H1 (cell line): Measurements from ENCODE around the gene SIT1. TPM values are rescaled to one million over a fixed set of nuclear protein-coding genes. Genes with fewer than 3 reads are reported as not detected.

Experiments used
- CTCF ChIA-PET: fragments of 300-600 bp; sonication (Branson Sonifier 250); formaldehyde crosslinking; loops from one replicate; lab custom pipeline; 2021; ENCODE audit not compliant: partially characterized antibody; lab: Charles Lee
- POLR2A ChIA-PET: fragments of 300-600 bp; sonication (Branson Sonifier 250); formaldehyde crosslinking; loops from one replicate; lab custom pipeline; 2021; ENCODE audit warnings: inconsistent platforms; ENCODE audit not compliant: partially characterized antibody; lab: Charles Lee
- DNase-seq, 2 experiments: peaks; one replicate each; pipeline versions ENCODE4 v3.0.0 to v3.0.0-alpha.2; 2010 to 2022; ENCODE audit warnings: low spot score in 2 of 2, low read depth in 1 of 2, mixed read lengths in 1 of 2
- FAIRE-seq: peaks from 2 replicates; lab custom pipeline; 2011; peaks lifted over from hg19 to GRCh38; lab: Jason Lieb, UNC
- H2AFZ ChIP-seq: 2 replicates; pipeline ENCODE4 v1.8.1; 2012; ENCODE audit warnings: low read length, inconsistent platforms
- H2AK5ac ChIP-seq: 2 replicates; pipeline ENCODE4 v1.6.1; 2013; ENCODE audit warnings: low read depth, low read length
- H2BK120ac ChIP-seq: replicated peaks from 2 replicates; pipeline ENCODE3; 2013; ENCODE audit warnings: low read depth, low read length, inconsistent platforms
- H2BK12ac ChIP-seq: 2 replicates; pipeline ENCODE4 v1.6.1; 2013; ENCODE audit warnings: low read depth, low read length
- H2BK15ac ChIP-seq: 2 replicates; pipeline ENCODE4 v1.6.1; 2013; ENCODE audit warnings: low read length
- H2BK20ac ChIP-seq: 2 replicates; pipeline ENCODE4 v1.6.1; 2013; ENCODE audit warnings: low read length
- H2BK5ac ChIP-seq: 2 replicates; pipeline ENCODE4 v1.6.1; 2013; ENCODE audit warnings: low read depth, low read length
- H3K14ac ChIP-seq: 2 replicates; pipeline ENCODE4 v1.6.1; 2013; ENCODE audit warnings: inconsistent platforms; ENCODE audit not compliant: insufficient read length
- H3K18ac ChIP-seq: 2 replicates; pipeline ENCODE4 v1.6.1; 2013; ENCODE audit warnings: low read length; ENCODE audit errors: extremely low read depth
- H3K23ac ChIP-seq: 2 replicates; pipeline ENCODE4 v1.6.1; 2013; ENCODE audit warnings: inconsistent platforms; ENCODE audit not compliant: insufficient read length
- H3K23me2 ChIP-seq: 2 replicates; pipeline ENCODE4 v1.6.1; 2013; ENCODE audit warnings: low read depth, low read length
- H3K27ac ChIP-seq: 2 replicates; pipeline ENCODE4 v1.6.1; 2011; ENCODE audit warnings: low read depth, low read length, inconsistent platforms
- H3K27me3 ChIP-seq, 4 experiments: replicated peaks in 1 of 4; 1 replicate in 1 of 4; 2 replicates in 3 of 4; pipeline versions ENCODE4 v1.6.1 to v1.8.1; 2011 to 2013; ENCODE audit warnings: low read length in 3 of 4, mild to moderate bottlenecking in 3 of 4, inconsistent platforms in 2 of 4, mixed read lengths in 2 of 4, moderate library complexity in 1 of 4; ENCODE audit not compliant: control insufficient read depth in 3 of 4, insufficient read depth in 3 of 4; ENCODE audit errors: extremely low read depth in 1 of 4
- H3K36me3 ChIP-seq, 4 experiments: 2 replicates each; pipeline versions ENCODE4 v1.6.1 to v1.8.1; 2011 to 2013; ENCODE audit warnings: mild to moderate bottlenecking in 4 of 4, low read length in 3 of 4, moderate library complexity in 2 of 4, control low read depth in 1 of 4, inconsistent platforms in 1 of 4; ENCODE audit not compliant: insufficient read depth in 4 of 4, control insufficient read depth in 2 of 4
- H3K4ac ChIP-seq: replicated peaks from 2 replicates; pipeline ENCODE3; 2013; ENCODE audit warnings: low read length, low read depth, mixed read lengths, inconsistent platforms; ENCODE audit not compliant: insufficient read length
- H3K4me1 ChIP-seq, 4 experiments: replicated peaks in 1 of 4; 1 replicate in 1 of 4; 2 replicates in 3 of 4; pipeline versions ENCODE4 v1.6.1 to v1.8.1; 2011 to 2013; ENCODE audit warnings: low read length in 3 of 4, inconsistent platforms in 2 of 4, mixed read lengths in 1 of 4; ENCODE audit not compliant: insufficient read depth in 4 of 4, control insufficient read depth in 3 of 4
- H3K4me2 ChIP-seq, 2 experiments: 2 replicates each; pipeline versions ENCODE4 v1.6.1 to v1.8.1; 2011 to 2013; ENCODE audit warnings: low read depth in 2 of 2, low read length in 2 of 2, control low read depth in 1 of 2, inconsistent platforms in 1 of 2, mild to moderate bottlenecking in 1 of 2; ENCODE audit not compliant: insufficient read depth in 1 of 2
- H3K4me3 ChIP-seq, 4 experiments: fragments of 200-600, 300-600 bp in 1 of 4; sonication (generic), shearing (Covaris generic), sonication (Bioruptor Twin) in 1 of 4; 2 replicates each; pipeline versions ENCODE4 v1.5.1 to v1.8.1; 2011 to 2016; ENCODE audit warnings: low read length in 4 of 4, low read depth in 3 of 4, control low read depth in 2 of 4, inconsistent platforms in 2 of 4, mild to moderate bottlenecking in 2 of 4, mixed read lengths in 1 of 4, moderate library complexity in 1 of 4; ENCODE audit not compliant: insufficient read depth in 2 of 4; ENCODE audit errors: extremely low read depth in 1 of 4
- H3K56ac ChIP-seq: replicated peaks from 2 replicates; pipeline ENCODE3; 2013; ENCODE audit warnings: low read depth, mild to moderate bottlenecking, mixed read lengths, low read length, inconsistent platforms; ENCODE audit not compliant: insufficient read length
- H3K79me1 ChIP-seq: 2 replicates; pipeline ENCODE4 v1.6.1; 2013; ENCODE audit warnings: low read depth, low read length, control low read depth
- H3K79me2 ChIP-seq, 2 experiments: 2 replicates each; pipeline versions ENCODE4 v1.6.1 to v1.8.1; 2012 to 2013; ENCODE audit warnings: low read length in 2 of 2, mild to moderate bottlenecking in 2 of 2, inconsistent platforms in 1 of 2; ENCODE audit not compliant: insufficient read depth in 2 of 2, control insufficient read depth in 1 of 2
- H3K9ac ChIP-seq, 4 experiments: replicated peaks in 1 of 4; 1 replicate in 1 of 4; 2 replicates in 3 of 4; pipeline versions ENCODE4 v1.6.1 to v1.8.1; 2011 to 2013; ENCODE audit warnings: low read depth in 3 of 4, low read length in 3 of 4, control low read depth in 2 of 4, mild to moderate bottlenecking in 2 of 4, moderate library complexity in 2 of 4, inconsistent platforms in 1 of 4; ENCODE audit errors: extremely low read depth in 1 of 4
- H3K9me3 ChIP-seq, 2 experiments: 2 replicates each; pipeline versions ENCODE4 v1.6.1 to v1.8.1; 2012 to 2013; ENCODE audit warnings: mild to moderate bottlenecking in 2 of 2, moderate library complexity in 2 of 2, control low read depth in 1 of 2, inconsistent platforms in 1 of 2, low read depth in 1 of 2, low read length in 1 of 2, mixed read lengths in 1 of 2; ENCODE audit not compliant: insufficient read depth in 2 of 2
- H4K20me1 ChIP-seq, 2 experiments: replicated peaks in 1 of 2; 2 replicates each; pipeline versions ENCODE3 to v1.8.1; 2011 to 2013; ENCODE audit warnings: inconsistent platforms in 2 of 2, low read length in 2 of 2, mild to moderate bottlenecking in 1 of 2; ENCODE audit not compliant: insufficient read depth in 2 of 2, control insufficient read depth in 1 of 2
- H4K5ac ChIP-seq: 2 replicates; pipeline ENCODE4 v1.6.1; 2013; ENCODE audit warnings: low read length, low read depth, mixed read lengths, inconsistent platforms; ENCODE audit not compliant: insufficient read length
- H4K8ac ChIP-seq: 2 replicates; pipeline ENCODE4 v1.8.0; 2013; ENCODE audit warnings: mild to moderate bottlenecking, moderate library complexity, low read length, inconsistent platforms; ENCODE audit not compliant: insufficient read depth; ENCODE audit errors: extremely low read depth
- H4K91ac ChIP-seq: replicated peaks from 2 replicates; pipeline ENCODE3; 2013; ENCODE audit warnings: low read length, mixed read lengths, inconsistent platforms; ENCODE audit not compliant: insufficient read length
- ATF2 ChIP-seq: IDR thresholded peaks from 2 replicates; pipeline ENCODE4 v1.6.1; 2012; ENCODE audit warnings: low read length, inconsistent platforms
- BACH1 ChIP-seq: IDR thresholded peaks from 2 replicates; pipeline ENCODE4 v1.6.1; 2012; ENCODE audit warnings: low read length, improper control_type of control experiment
- GTF2F1 ChIP-seq: IDR thresholded peaks from 2 replicates; pipeline ENCODE4 v1.6.1; 2012; ENCODE audit warnings: low read depth, low read length, improper control_type of control experiment, borderline replicate concordance
- KDM4A ChIP-seq: IDR thresholded peaks from one replicate; pipeline ENCODE4 v1.7.1; 2012; ENCODE audit warnings: low read depth, mild to moderate bottlenecking, moderate library complexity, low read length, inconsistent platforms; ENCODE audit not compliant: severe bottlenecking
- POLR2A ChIP-seq, 2 experiments: IDR thresholded peaks; 1 replicate in 1 of 2; 2 replicates in 1 of 2; pipeline ENCODE4 v1.6.1; 2011; ENCODE audit warnings: low read depth in 2 of 2, low read length in 2 of 2, mild to moderate bottlenecking in 2 of 2; ENCODE audit errors: control extremely low read depth in 1 of 2
- POU5F1 ChIP-seq: IDR thresholded peaks from 2 replicates; pipeline ENCODE4 v1.6.1; 2011; ENCODE audit warnings: low read depth, mild to moderate bottlenecking, low read length, moderate library complexity
- RXRA ChIP-seq: IDR thresholded peaks from 2 replicates; pipeline ENCODE4 v1.6.1; 2011; ENCODE audit warnings: low read depth, mild to moderate bottlenecking, low read length, moderate library complexity; ENCODE audit not compliant: insufficient read depth
- SIRT6 ChIP-seq: IDR thresholded peaks from one replicate; pipeline ENCODE4 v1.7.1; 2012; ENCODE audit warnings: low read length, inconsistent platforms
- SIX5 ChIP-seq: IDR thresholded peaks from 2 replicates; pipeline ENCODE4 v1.6.1; 2011; ENCODE audit warnings: mild to moderate bottlenecking, low read depth, low read length
- WGBS, 2 experiments: shearing (Covaris generic) in 1 of 2; methylation state at CpG; one replicate each; pipeline versions ENCODE4 v1.1.6 to v1.1.7; 2013 to 2015; ENCODE audit warnings: low lambda C conversion rate in 2 of 2, mixed read lengths in 2 of 2, inconsistent platforms in 1 of 2, low coverage in 1 of 2, missing lambda C conversion rate in 1 of 2; ENCODE audit not compliant: insufficient replicate concordance in 2 of 2, insufficient coverage in 1 of 2, insufficient read length in 1 of 2; ENCODE audit errors: extremely low coverage in 1 of 2, missing lambda C conversion rate in 1 of 2; 5-methylcytosine and 5-hydroxymethylcytosine counted together
- polyA plus RNA-seq, 7 experiments: library from polyadenylated mRNA; depleted of rRNA in 3 of 7; stranded (reverse) in 5 of 7; unstranded in 2 of 7; fragments of >200 nt in 5 of 7; fragments of 200-250 nt in 2 of 7; gene quantifications; 1 replicate in 5 of 7; 2 replicates in 1 of 7; 4 replicates in 1 of 7; pipeline versions ENCODE4 v1.2.1 to v1.2.3, GENCODE V29; 2011 to 2013; ENCODE audit warnings: missing spikeins in 2 of 7, mixed read lengths in 2 of 7
- total RNA-seq: library from RNA; stranded (reverse); fragmentation: NEBNext Ultra II Directional; extraction: Animal tissue kit (Norgen Biotek cat#: 25700); gene quantifications from 2 replicates; pipeline ENCODE4 v1.2.1, GENCODE V29; 2021

Gene SIT1
- total and polyA plus RNA-seq, 2 of the 8 experiments (the other 6 are each of a cell fraction or from before 2014, with no cell fraction given), result 8.2 to 12.8 TPM

- Histone ChIP-seq H4K5ac (no peak overlapping the region), H2AK5ac (no peak overlapping the region), H3K36me3 (peaks cover 14 to 44% (median 31%) of the 10 kb centered on the region in 4 experiments), H3K9ac (no peak overlapping the region), H3K4me2 (no peak overlapping the region), H2BK5ac (no peak overlapping the region), H3K79me1 (no peaks in the 10 kb centered on the region; the same call in 1 of the 2 replicates), H3K4me3 (no peak overlapping the region), H3K23ac (no peak overlapping the region), H2BK15ac (no peak overlapping the region), H3K14ac (no peak overlapping the region), H3K18ac (no peak overlapping the region), H3K4me1 (peaks cover 0 to 6% (median 2%) of the 10 kb centered on the region in 4 experiments; a peak in 3 of 7 replicates), H4K8ac (no peak overlapping the region), H2BK12ac (no peak overlapping the region), H3K27ac (no peak overlapping the region), H2BK20ac (no peak overlapping the region), H4K20me1 (peaks cover 7 to 8% of the 10 kb centered on the region in 2 experiments), H3K27me3 (no peaks in the 10 kb centered on the region), H3K56ac (no peak overlapping the region), H3K9me3 (no peaks in the 10 kb centered on the region), H2AFZ (no peak overlapping the region), H3K23me2 (no peaks in the 10 kb centered on the region), H2BK120ac (no peak overlapping the region), H3K79me2 (peaks cover 0 to 6% of the 10 kb centered on the region in 2 experiments; a peak in 1 of 4 replicates), H3K4ac (no peak overlapping the region), H4K91ac (no peak overlapping the region)
- CTCF ChIA-PET, result interaction anchor here (0.9 to 1.7 kb wide), 10 partner anchors 11 to 68 kb away, joined by 3 to 14 read pairs (median 4); partner anchors contain the start of gene ARHGEF39
- FAIRE-seq, result no peak
- no peak for DNase-seq
- POLR2A ChIA-PET, result interaction anchor here (1.3 to 8.4 kb wide), 7 partner anchors 7 to 30 kb away, joined by 3 to 55 read pairs (median 6); partner anchors contain the start of genes ARHGEF39, CA9, CCDC107 and RMRP
- 92% methylated on average over 7 of the region's 10 CpGs; no CpG with 5 or more reads in 1 of the 2 experiments for WGBS, 2 experiments
- TF ChIP-seq RXRA (no peak), KDM4A (no peak), BACH1 (no peak), POLR2A (IDR thresholded peaks at IDR 0.05; ENCODE audit: control extremely low read depth in 1 of 2, low read depth in 2 of 2, low read length in 2 of 2) (peak in 1 of 2 experiments; percentile 26; a peak in 2 of 3 replicates), POU5F1 (no peak), ATF2 (no peak), GTF2F1 (no peak), SIRT6 (no peak), SIX5 (no peak)
These were observed 32.0 kb upstream of the SIT1 start for GRCh38 chr9:35682520-35683315.
